Fibroblast of lung (primary cell): ENCODE data around the gene PXN.

Experiments
- CTCF ChIP-seq, 2 donors: IDR thresholded peaks in 1 of 2; conservative IDR thresholded peaks in 1 of 2; 1 replicate in 1 of 2; 2 replicates in 1 of 2; pipeline ENCODE4 v1.5.1; 2011 to 2012; ENCODE audit warnings: low read length in 2 of 2, control low read depth in 1 of 2, inconsistent platforms in 1 of 2, low read depth in 1 of 2, mild to moderate bottlenecking in 1 of 2
- EZH2 ChIP-seq: IDR thresholded peaks from 2 replicates; pipeline ENCODE4 v1.5.1; 2012; ENCODE audit warnings: low read length, control low read depth, mild to moderate bottlenecking; ENCODE audit errors: missing control alignments

- TF ChIP-seq CTCF (conservative IDR thresholded peaks at IDR 0.05 in 1 of 2, IDR thresholded peaks at IDR 0.05 in 1 of 2; ENCODE audit: low read depth in 1 of 2, low read length in 2 of 2) (no peak), EZH2 (no peak)
Observed at GRCh38 chr12:120194534-120195395, 70.8 kb downstream of the PXN start, which contains the start of gene GCN1.
